Thyroid gland (tissue), 4 donors: Measurements from ENCODE around the gene RAB3B. TPM values are rescaled to one million over a fixed set of nuclear protein-coding genes. Genes with fewer than 3 reads are reported as not detected.

Experiments used
- DNase-seq, 2 donors: peaks; one replicate each; pipeline ENCODE4 v3.0.0-alpha.2; 2019
- H3K27ac ChIP-seq, 3 donors: fragments of 200-600 bp; sonication (generic); 1 replicate in 2 of 3; 2 replicates in 1 of 3; pipeline ENCODE4 v1.5.1; 2016 to 2019; ENCODE audit warnings: mild to moderate bottlenecking in 1 of 3, moderate library complexity in 1 of 3
- H3K27me3 ChIP-seq: fragments of 200-600 bp; sonication (generic); one replicate; pipeline ENCODE4 v1.5.1; 2019
- H3K36me3 ChIP-seq, 2 donors: fragments of 200-600 bp; sonication (generic); one replicate each; pipeline ENCODE4 v1.5.1; 2016 to 2019
- H3K4me1 ChIP-seq, 2 donors: fragments of 200-600 bp; sonication (generic); one replicate each; pipeline ENCODE4 v1.5.1; 2017 to 2019
- H3K4me3 ChIP-seq, 3 donors: fragments of 200-600 bp; sonication (generic); replicated peaks in 1 of 3; 1 replicate in 2 of 3; 2 replicates in 1 of 3; pipeline ENCODE4 v1.5.1; 2016; ENCODE audit warnings: mild to moderate bottlenecking in 1 of 3
- H3K9me3 ChIP-seq: fragments of 200-600 bp; sonication (generic); one replicate; pipeline ENCODE4 v1.5.1; 2017
- POLR2A ChIP-seq, 2 donors: fragments of 450-650 bp; IDR thresholded peaks; one replicate each; pipeline ENCODE4 v1.6.1; 2017; ENCODE audit warnings: antibody characterized with exemption in 2 of 2, mild to moderate bottlenecking in 2 of 2, moderate library complexity in 1 of 2
- WGBS, 2 donors: methylation state at CpG; one replicate each; pipeline ENCODE4 v1.1.5; 2017; 5-methylcytosine and 5-hydroxymethylcytosine counted together
- intact Hi-C: fragments of 100-400 bp; cut with DNase I; formaldehyde crosslinking; loops from one replicate; pipeline ENCODE4 v1.15.1; 2023
- total RNA-seq, 4 donors: library from RNA; depleted of rRNA; stranded (reverse); fragments of >200 nt; gene quantifications; one replicate each; pipeline ENCODE4 v1.2.3, GENCODE V29; 2016
- TF ChIP-seq, protein P1 (sequence below), 6 experiments: fragments of 200-600 bp in 3 of 6; fragments of 450-650 bp in 3 of 6; sonication (generic) in 3 of 6; IDR thresholded peaks; one replicate each; pipeline ENCODE4 v1.5.1; 2016 to 2019; ENCODE audit warnings: antibody characterized with exemption in 6 of 6, mild to moderate bottlenecking in 2 of 6, inconsistent platforms in 1 of 6, moderate library complexity in 1 of 6

Gene RAB3B
- total RNA-seq, 4 donors from 2014 or later = under 0.01 TPM; not detected in 3

GRCh38 chr1:51949014-51949702, 41.3 kb downstream of the RAB3B start:
- H3K4me1 ChIP-seq = no peaks in the 10 kb centered on the region
- H3K36me3 ChIP-seq = no peaks in the 10 kb centered on the region
- TF ChIP-seq POLR2A (IDR thresholded peaks at IDR 0.05) = no peak
- TF ChIP-seq, protein P1, sequence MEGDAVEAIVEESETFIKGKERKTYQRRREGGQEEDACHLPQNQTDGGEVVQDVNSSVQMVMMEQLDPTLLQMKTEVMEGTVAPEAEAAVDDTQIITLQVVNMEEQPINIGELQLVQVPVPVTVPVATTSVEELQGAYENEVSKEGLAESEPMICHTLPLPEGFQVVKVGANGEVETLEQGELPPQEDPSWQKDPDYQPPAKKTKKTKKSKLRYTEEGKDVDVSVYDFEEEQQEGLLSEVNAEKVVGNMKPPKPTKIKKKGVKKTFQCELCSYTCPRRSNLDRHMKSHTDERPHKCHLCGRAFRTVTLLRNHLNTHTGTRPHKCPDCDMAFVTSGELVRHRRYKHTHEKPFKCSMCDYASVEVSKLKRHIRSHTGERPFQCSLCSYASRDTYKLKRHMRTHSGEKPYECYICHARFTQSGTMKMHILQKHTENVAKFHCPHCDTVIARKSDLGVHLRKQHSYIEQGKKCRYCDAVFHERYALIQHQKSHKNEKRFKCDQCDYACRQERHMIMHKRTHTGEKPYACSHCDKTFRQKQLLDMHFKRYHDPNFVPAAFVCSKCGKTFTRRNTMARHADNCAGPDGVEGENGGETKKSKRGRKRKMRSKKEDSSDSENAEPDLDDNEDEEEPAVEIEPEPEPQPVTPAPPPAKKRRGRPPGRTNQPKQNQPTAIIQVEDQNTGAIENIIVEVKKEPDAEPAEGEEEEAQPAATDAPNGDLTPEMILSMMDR (IDR thresholded peaks at IDR 0.05) = no peak
- intact Hi-C loops = no loop called here
- H3K4me3 ChIP-seq = no peak overlapping the region
- no peak for DNase-seq
- 85 to 95% methylated on average over 7 to 9 of the region's 9 CpGs for WGBS, 2 donors
- no peak overlapping the region for H3K27ac ChIP-seq
- no peaks in the 10 kb centered on the region for H3K27me3 ChIP-seq
- H3K9me3 ChIP-seq = no peaks in the 10 kb centered on the region

- no peak for TF ChIP-seq POLR2A (IDR thresholded peaks at IDR 0.05)
- TF ChIP-seq, protein P1 (IDR thresholded peaks at IDR 0.05) = no peak
- WGBS, 2 donors = 86 to 88% methylated on average over 2 of the region's 2 CpGs
- no peak overlapping the region for H3K27ac ChIP-seq
- H3K9me3 ChIP-seq = no peaks in the 10 kb centered on the region
- H3K4me1 ChIP-seq = no peaks in the 10 kb centered on the region
- no peak overlapping the region for H3K4me3 ChIP-seq
- H3K36me3 ChIP-seq = no peaks in the 10 kb centered on the region
- intact Hi-C loops = no loop called here
- no peak for DNase-seq
- H3K27me3 ChIP-seq = no peaks in the 10 kb centered on the region
These were observed 42.0 kb downstream of the RAB3B start for GRCh38 chr1:51948491-51948915.

GRCh38 chr1:51946300-51946699, 44.2 kb downstream of the RAB3B start:
- TF ChIP-seq, protein P1 (IDR thresholded peaks at IDR 0.05) = no peak
- TF ChIP-seq POLR2A (IDR thresholded peaks at IDR 0.05) = no peak
- no peak for DNase-seq
- Histone ChIP-seq H3K4me1 (no peaks in the 10 kb centered on the region), H3K4me3 (no peak overlapping the region), H3K27ac (no peak overlapping the region), H3K9me3 (no peaks in the 10 kb centered on the region), H3K36me3 (no peaks in the 10 kb centered on the region), H3K27me3 (no peaks in the 10 kb centered on the region)
- WGBS, 2 donors = 71 to 80% methylated on average over 1 of the region's 1 CpG
- intact Hi-C loops = no loop called here

DNA sequence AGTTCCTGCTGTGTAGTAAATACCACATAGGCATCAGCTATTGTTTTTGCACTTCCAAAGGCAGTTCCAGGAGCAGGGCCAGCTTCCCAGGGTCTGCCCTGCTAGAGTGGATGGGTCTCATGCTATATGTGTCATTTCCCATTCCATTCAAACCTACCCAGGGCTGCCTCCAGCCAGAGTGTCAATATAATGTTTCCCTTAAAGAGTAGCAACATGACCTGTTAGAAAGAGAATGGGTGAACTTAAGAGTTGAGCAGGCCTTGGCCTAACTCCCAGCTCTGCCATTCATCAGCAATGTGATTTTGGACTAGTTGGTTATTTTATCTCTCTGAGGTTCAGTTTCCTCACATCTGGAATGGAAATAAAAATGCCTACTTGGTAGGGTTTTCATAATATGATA, 44.9 kb downstream of the RAB3B start:
- intact Hi-C loops = no loop called here
- no peak overlapping the region for H3K4me3 ChIP-seq
- no peaks in the 10 kb centered on the region for H3K27me3 ChIP-seq
- no peaks in the 10 kb centered on the region for H3K4me1 ChIP-seq
- H3K27ac ChIP-seq = no peak overlapping the region
- no peak for DNase-seq
- H3K9me3 ChIP-seq = no peaks in the 10 kb centered on the region
- H3K36me3 ChIP-seq = no peaks in the 10 kb centered on the region
- no peak for TF ChIP-seq POLR2A (IDR thresholded peaks at IDR 0.05)
- TF ChIP-seq, protein P1 (IDR thresholded peaks at IDR 0.05) = no peak

DNA sequence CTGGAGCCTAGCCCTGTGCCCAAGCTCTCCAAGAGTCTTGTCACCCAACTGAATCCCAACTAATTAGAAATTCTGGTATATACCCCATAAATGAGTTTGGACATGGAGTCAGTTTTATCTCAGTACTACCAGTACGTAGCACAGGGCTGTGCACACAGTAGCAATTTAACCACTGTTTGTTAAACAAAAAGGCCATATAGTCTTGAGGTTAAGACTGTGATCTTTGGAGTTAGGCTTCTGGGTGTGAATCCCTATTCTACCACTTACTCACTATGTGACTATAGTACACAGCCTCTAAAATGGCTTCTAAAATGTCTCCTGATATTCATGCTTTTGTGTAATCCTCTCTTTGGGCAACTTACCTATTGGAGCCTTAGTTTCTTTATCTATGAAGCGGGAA, 48.2 kb downstream of the RAB3B start:
- WGBS, 2 donors = 92 to 93% methylated on average over 2 of the region's 2 CpGs
- no peak for DNase-seq
- TF ChIP-seq, protein P1 (IDR thresholded peaks at IDR 0.05) = no peak
- no peak for TF ChIP-seq POLR2A (IDR thresholded peaks at IDR 0.05)
- no peaks in the 10 kb centered on the region for H3K4me1 ChIP-seq
- H3K27me3 ChIP-seq = no peaks in the 10 kb centered on the region
- no peaks in the 10 kb centered on the region for H3K36me3 ChIP-seq
- no peak overlapping the region for H3K4me3 ChIP-seq
- no peak overlapping the region for H3K27ac ChIP-seq
- intact Hi-C loops = no loop called here
- no peaks in the 10 kb centered on the region for H3K9me3 ChIP-seq
